Measurements from ENCODE around the gene SLC12A1.
A peak's percentile ranks its signal among the peaks of the same experiment; 100 is the strongest.

Gene SLC12A1

GRCh38 chr15:48244921-48245320 is 38.8 kb downstream of the SLC12A1 start:
- DNase-seq, result peak; percentile 35

- no peak for DNase-seq
Observed at GRCh38 chr15:48248414-48248813, 42.3 kb downstream of the SLC12A1 start.

GRCh38 chr15:48250640-48251076 is 44.6 kb downstream of the SLC12A1 start:
- peak; percentile 83 for DNase-seq

GRCh38 chr15:48253172-48253571 is 47.1 kb downstream of the SLC12A1 start:
- no peak for DNase-seq

GRCh38 chr15:48265135-48265534 is 59.0 kb downstream of the SLC12A1 start:
- peak; percentile 3 for DNase-seq

GRCh38 chr15:48266024-48266689 is 60.1 kb downstream of the SLC12A1 start:
- no peak for DNase-seq

GRCh38 chr15:48267766-48268165 is 61.7 kb downstream of the SLC12A1 start:
- no peak for DNase-seq

GRCh38 chr15:48273049-48273448 is 66.9 kb downstream of the SLC12A1 start:
- DNase-seq, result no peak

- DNase-seq, result no peak
Observed at GRCh38 chr15:48278666-48279065, 72.6 kb downstream of the SLC12A1 start.

- no peak for DNase-seq
Observed at GRCh38 chr15:48279608-48280007, 73.5 kb downstream of the SLC12A1 start.

GRCh38 chr15:48281674-48282073 is 75.6 kb downstream of the SLC12A1 start:
- DNase-seq, result no peak

- DNase-seq, result peak; percentile 3
Observed at GRCh38 chr15:48282216-48282615, 76.1 kb downstream of the SLC12A1 start.

GRCh38 chr15:48283396-48284145 is 77.5 kb downstream of the SLC12A1 start:
- no peak for DNase-seq

GRCh38 chr15:48285329-48286214 is 79.5 kb downstream of the SLC12A1 start:
- peak; percentile 80 for DNase-seq

GRCh38 chr15:48289628-48290027 is 83.5 kb downstream of the SLC12A1 start:
- no peak for DNase-seq

GRCh38 chr15:48292458-48292857 is 86.4 kb downstream of the SLC12A1 start:
- no peak for DNase-seq

GRCh38 chr15:48297668-48298067 is 91.6 kb downstream of the SLC12A1 start:
- DNase-seq, result no peak

- DNase-seq, result no peak
Observed at GRCh38 chr15:48298914-48299313, 92.8 kb downstream of the SLC12A1 start.

- no peak for DNase-seq
Observed at GRCh38 chr15:48300038-48300437, 93.9 kb downstream of the SLC12A1 start.

GRCh38 chr15:48304398-48304797 is 98.3 kb downstream of the SLC12A1 start:
- no peak for DNase-seq

GRCh38 chr15:48306639-48307038 is 100.5 kb downstream of the SLC12A1 start:
- DNase-seq, result no peak

GRCh38 chr15:48307586-48307985 is 101.5 kb downstream of the SLC12A1 start:
- no peak for DNase-seq

- DNase-seq, result no peak
Observed at GRCh38 chr15:48309740-48310139, 103.6 kb downstream of the SLC12A1 start.
